IMR-90 (cell line): ENCODE measurements around the gene MPI.

Experiments used
- CHD1 ChIP-seq: IDR thresholded peaks from 2 replicates; pipeline ENCODE4 v1.6.1; 2012; ENCODE audit warnings: low read depth, low read length, improper control_type of control experiment
- MAZ ChIP-seq: IDR thresholded peaks from 2 replicates; pipeline ENCODE4 v1.6.1; 2012; ENCODE audit warnings: low read depth, mild to moderate bottlenecking, low read length, improper control_type of control experiment, moderate library complexity, borderline replicate concordance
- POLR2A ChIP-seq: IDR thresholded peaks from 2 replicates; pipeline ENCODE4 v1.6.1; 2012; ENCODE audit warnings: mild to moderate bottlenecking, low read depth, low read length
- RAD21 ChIP-seq: IDR thresholded peaks from 2 replicates; pipeline ENCODE4 v1.6.1; 2012; ENCODE audit warnings: low read length, improper control_type of control experiment
- RCOR1 ChIP-seq: IDR thresholded peaks from 2 replicates; pipeline ENCODE4 v1.6.1; 2012; ENCODE audit warnings: mild to moderate bottlenecking, low read length, improper control_type of control experiment; ENCODE audit not compliant: insufficient replicate concordance
- RFX5 ChIP-seq: IDR thresholded peaks from 2 replicates; pipeline ENCODE4 v1.8.0; 2012; ENCODE audit warnings: low read depth, mild to moderate bottlenecking, low read length, moderate library complexity
- SMC3 ChIP-seq: fragments of 150-350 bp; IDR thresholded peaks from 2 replicates; pipeline ENCODE4 v1.6.1; 2016; ENCODE audit warnings: low read depth, mild to moderate bottlenecking, antibody characterized with exemption, low read length, moderate library complexity
- USF2 ChIP-seq: fragments of 150-350 bp; IDR thresholded peaks from 2 replicates; pipeline ENCODE4 v1.6.1; 2017; ENCODE audit warnings: mild to moderate bottlenecking, antibody characterized with exemption, low read length, low read depth
- TF ChIP-seq, protein P1 (sequence below): conservative IDR thresholded peaks from 2 replicates; pipeline ENCODE4 v1.5.1; 2012; ENCODE audit warnings: mild to moderate bottlenecking, low read depth, low read length, improper control_type of control experiment
- TF ChIP-seq, protein P2 (sequence below): fragments of 150-350 bp; IDR thresholded peaks from 2 replicates; pipeline ENCODE4 v1.6.1; 2016; ENCODE audit warnings: low read depth, mild to moderate bottlenecking, low read length, moderate library complexity, borderline replicate concordance

DNA sequence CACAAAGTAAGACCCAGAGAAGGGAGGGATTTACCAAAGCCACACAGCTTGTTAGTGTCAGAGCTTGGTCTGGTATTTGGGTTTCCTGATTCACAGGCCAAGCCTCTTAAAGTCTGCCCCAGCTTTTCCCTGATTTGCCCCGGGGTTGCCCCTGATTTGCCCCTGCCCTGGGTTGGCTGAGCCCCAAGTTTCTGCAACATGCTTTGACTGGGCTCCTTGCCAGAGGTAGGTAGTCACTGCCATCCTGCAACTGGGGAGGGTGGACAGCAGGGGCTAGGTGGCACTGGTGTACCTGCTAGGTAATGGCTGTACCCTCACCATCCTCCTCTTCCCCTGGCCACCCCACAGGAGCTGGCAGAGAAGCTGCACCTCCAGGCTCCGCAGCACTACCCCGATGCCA, 2.5 kb downstream of the MPI start:
- TF ChIP-seq, protein P1, sequence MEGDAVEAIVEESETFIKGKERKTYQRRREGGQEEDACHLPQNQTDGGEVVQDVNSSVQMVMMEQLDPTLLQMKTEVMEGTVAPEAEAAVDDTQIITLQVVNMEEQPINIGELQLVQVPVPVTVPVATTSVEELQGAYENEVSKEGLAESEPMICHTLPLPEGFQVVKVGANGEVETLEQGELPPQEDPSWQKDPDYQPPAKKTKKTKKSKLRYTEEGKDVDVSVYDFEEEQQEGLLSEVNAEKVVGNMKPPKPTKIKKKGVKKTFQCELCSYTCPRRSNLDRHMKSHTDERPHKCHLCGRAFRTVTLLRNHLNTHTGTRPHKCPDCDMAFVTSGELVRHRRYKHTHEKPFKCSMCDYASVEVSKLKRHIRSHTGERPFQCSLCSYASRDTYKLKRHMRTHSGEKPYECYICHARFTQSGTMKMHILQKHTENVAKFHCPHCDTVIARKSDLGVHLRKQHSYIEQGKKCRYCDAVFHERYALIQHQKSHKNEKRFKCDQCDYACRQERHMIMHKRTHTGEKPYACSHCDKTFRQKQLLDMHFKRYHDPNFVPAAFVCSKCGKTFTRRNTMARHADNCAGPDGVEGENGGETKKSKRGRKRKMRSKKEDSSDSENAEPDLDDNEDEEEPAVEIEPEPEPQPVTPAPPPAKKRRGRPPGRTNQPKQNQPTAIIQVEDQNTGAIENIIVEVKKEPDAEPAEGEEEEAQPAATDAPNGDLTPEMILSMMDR = no peak
- TF ChIP-seq POLR2A = no peak
- TF ChIP-seq RCOR1 = no peak
- TF ChIP-seq, protein P2, sequence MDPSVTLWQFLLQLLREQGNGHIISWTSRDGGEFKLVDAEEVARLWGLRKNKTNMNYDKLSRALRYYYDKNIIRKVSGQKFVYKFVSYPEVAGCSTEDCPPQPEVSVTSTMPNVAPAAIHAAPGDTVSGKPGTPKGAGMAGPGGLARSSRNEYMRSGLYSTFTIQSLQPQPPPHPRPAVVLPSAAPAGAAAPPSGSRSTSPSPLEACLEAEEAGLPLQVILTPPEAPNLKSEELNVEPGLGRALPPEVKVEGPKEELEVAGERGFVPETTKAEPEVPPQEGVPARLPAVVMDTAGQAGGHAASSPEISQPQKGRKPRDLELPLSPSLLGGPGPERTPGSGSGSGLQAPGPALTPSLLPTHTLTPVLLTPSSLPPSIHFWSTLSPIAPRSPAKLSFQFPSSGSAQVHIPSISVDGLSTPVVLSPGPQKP = no peak
- TF ChIP-seq MAZ = no peak
- no peak for TF ChIP-seq RFX5
- no peak for TF ChIP-seq USF2
- TF ChIP-seq SMC3 = no peak
- TF ChIP-seq CHD1 = no peak
- TF ChIP-seq RAD21 = no peak
